H4 (cell line): ENCODE measurements around the gene TMEM238L. TPM values are rescaled to one million over a fixed set of nuclear protein-coding genes. Genes with fewer than 3 reads are reported as not detected.

Experiments used
- DNase-seq: peaks from one replicate; pipeline ENCODE4 v3.0.0-alpha.2; 2015; ENCODE audit warnings: low spot score
- total RNA-seq: library from RNA; depleted of rRNA; stranded (reverse); fragments of >200 nt; shearing (Covaris generic); gene quantifications from 2 replicates; pipeline ENCODE4 v1.2.3, GENCODE V29; 2014

The TMEM238L gene
- total RNA-seq, 1 experiment from 2014 or later, result not detected

DNA sequence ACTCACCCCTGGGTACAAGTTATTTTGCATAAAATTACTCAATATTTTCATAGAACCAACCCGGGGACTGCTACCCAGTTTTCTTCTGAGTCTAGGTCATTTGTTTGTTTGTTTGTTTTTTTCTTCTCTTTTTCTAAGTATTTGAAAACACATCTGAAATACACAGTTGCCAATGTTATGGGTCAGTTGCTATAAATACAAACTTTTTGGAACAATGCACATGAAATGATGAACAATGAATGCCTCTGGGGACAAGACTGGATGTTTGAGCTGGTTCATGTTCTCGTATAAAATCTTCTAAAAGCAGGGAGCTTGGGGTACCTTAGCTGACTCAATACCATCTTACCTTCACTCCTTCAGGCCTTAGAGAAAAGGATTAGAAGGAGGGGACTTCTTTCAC, 30.5 kb downstream of the TMEM238L start:
- no peak for DNase-seq

- no peak for DNase-seq
Observed at GRCh38 chr17:10772425-10773380, 31.2 kb downstream of the TMEM238L start.

DNA sequence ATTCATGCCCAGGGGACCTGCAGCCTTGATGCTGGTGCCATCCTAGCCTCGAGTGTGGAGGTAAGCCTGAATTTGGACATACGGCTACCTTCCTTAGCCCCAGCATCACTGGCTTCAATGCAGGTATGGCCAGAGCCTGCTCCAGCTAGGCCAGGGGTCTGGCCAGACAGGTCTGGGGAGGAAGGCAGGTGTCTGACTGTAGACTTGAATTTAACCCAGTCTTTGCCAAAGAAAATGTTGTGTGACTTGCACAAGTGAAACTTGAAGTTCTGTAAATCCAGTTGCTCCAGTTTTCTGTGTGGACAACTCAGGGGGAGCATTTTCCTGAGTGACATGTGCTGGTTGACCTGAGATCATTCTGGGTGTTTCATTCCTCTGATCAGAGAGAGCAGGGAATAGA, 32.8 kb downstream of the TMEM238L start:
- DNase-seq, result no peak

DNA sequence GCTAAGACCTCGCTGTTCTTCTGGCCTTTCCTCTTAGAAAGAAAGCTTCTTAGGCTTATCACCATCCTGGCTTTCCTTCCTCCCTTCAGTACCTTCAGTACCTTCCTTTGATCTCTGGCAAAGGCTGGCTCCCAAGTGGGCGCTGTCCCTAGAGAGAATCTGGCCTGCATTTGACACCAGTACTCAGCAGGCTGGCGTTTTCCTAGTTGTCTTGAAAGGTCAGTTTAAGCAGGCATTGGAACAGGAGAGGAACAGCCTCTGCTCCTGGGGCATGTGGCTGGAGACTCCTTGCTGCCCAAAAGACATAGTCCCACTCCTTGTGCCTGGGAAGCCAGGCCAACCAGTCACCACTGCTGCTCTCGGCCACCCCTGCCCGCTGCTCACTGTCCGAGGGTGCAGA, 34.1 kb downstream of the TMEM238L start:
- no peak for DNase-seq

DNA sequence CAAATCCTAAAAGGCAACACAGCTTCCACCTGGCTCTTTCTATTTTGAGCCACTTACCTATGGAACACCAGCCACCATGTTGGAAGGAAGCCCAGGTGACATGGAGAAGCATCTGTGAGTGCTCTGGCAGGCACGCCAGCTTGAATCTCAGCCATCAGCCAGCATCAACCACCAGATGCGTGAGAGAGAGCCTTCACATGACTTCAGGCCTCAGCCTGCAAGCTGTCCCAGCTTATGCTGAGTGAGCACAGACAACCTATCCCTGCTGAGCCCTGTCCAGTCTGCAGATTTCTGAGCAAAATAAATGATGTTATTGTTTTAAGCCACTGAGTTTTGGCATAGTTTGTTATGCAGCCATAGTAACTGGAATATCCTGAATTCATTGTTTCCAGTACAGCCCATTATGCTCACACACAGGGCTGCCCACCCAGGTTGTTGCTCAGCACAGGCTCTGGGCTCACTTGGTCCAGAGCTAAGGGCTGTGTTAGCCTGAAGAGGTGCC, 35.1 kb downstream of the TMEM238L start:
- DNase-seq, result no peak

GRCh38 chr17:10767232-10767631, 36.7 kb downstream of the TMEM238L start:
- DNase-seq, result no peak

DNA sequence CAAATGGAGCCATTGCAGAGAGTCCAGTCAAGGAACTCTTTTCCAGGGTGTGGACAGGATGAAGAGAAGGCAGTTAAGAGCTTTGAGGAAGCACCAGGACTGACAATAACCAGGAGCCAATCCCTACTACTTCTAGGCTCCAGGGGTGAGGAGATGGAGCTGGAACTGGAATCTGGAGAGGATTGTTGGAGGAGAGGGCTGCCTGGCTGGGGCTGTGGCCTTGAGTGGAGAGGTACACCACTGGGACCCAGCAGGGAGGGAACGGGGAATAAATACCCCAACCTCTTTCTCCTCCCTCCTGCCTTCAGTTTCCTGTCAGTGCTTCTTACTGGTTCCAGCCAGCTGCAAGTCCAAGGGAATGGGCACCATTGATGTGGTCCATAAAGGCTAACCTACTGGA, 41.9 kb downstream of the TMEM238L start:
- DNase-seq, result no peak

- DNase-seq, result no peak
Observed at GRCh38 chr17:10761281-10761680, 42.6 kb downstream of the TMEM238L start.

GRCh38 chr17:10758062-10758461, 45.8 kb downstream of the TMEM238L start:
- no peak for DNase-seq

DNA sequence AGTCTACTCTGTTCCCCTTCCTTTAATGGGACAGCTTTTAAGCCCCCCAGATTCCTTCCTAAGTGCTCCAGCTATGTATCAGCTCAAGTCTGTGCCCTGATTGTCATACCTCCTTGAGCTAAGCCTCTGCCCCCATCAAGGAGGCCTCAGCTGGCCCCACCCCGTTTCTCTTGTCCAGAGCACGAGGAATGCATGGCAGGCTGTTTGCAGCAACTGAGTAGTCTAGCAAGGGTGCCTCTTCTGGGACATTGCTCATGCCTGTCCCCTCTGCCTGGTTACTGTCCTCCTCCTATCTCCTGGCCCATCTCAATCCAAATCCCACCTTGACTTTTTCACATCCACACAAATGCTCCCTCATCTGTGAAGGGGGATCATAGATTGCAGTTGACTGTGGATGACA, 46.3 kb downstream of the TMEM238L start:
- DNase-seq, result no peak

- no peak for DNase-seq
Observed at GRCh38 chr17:10757067-10757466, 46.8 kb downstream of the TMEM238L start.

DNA sequence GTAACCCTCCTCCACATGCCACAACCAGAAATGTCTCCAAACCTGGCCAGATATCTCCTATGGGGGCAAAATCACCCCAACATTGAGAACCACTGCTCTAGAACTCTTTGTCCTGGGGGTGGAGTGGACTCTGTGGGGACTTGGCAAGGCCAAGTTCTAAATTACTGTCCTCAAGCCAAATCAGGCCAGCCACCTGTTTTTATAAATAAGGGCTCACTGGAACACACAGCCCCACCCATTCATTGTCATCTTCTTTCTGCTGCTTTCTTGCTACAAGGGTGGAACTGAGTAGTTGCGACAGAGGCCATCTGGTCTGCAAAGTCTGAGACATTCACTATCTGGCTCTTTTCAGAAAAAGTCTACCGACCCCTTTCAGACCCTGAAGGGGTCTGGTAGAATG, 47.3 kb downstream of the TMEM238L start:
- DNase-seq, result no peak

DNA sequence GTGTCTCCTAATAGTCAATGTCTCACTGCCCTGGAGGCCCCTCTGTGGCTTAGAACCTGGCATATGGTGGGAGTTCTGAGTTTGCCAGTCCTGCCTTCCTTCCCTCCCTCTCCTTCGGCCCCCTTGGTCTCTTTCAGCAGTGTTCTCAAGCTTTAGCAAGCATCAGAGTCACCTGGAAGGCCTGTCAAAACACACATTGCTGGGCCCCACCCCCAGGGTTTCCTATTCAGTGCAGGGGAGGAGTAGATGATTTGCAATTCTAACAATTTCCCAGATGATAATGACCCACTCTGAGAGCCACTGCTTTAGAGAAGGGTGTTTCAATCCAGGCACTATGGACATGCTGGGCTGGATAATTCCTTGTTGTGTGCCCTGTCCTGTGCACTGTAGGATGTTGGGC, 47.7 kb downstream of the TMEM238L start:
- no peak for DNase-seq

DNA sequence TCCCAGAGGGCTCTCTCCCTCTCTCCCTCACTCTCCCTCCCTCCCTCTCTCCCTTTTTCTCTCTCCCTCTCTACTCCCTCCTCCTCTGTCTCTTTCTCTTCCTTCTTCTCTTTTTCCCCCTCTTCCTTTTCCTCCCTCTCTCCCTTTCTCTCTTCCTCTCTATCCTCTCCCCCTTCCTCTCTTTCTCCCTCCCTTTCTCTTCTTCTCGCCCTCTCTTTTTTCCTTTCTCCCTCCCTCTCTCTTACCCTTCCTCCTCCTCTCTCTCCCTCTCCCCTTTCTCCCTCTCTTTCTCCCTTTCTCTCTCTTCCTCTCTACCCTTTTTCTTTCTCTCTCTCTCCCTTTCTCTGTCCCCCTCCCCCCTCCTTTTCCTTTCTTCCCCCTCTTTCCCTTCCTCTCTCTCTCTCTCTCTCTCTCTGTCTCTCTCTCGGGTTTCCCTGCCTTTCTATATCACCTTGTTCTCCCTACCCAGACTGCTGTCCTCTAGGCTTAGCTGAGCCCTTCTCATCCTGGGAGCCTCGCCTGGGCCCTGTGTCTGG, 48.2 kb downstream of the TMEM238L start:
- no peak for DNase-seq

- DNase-seq, result no peak
Observed at GRCh38 chr17:10754861-10755591, 48.9 kb downstream of the TMEM238L start.

DNA sequence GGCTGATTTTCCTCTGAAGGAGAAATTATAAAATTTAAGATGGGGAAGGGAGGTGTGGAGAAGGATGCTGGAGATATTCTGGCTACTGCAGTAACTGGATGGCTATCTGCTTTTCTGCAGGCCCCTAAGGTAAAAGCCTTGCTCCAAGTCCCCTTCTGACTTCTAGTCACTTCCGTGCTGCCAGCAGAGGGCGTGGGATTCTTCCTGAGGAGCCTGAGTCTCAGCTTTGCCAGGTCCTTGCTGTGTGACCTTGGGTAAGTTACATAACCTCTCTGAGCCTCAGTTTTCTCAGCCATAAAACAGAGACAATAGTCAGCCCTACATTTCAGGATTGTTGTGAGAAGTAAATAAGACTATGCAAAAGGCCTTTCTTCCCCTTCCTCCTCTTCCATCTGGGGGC, 49.8 kb downstream of the TMEM238L start:
- DNase-seq, result peak; percentile 24

DNA sequence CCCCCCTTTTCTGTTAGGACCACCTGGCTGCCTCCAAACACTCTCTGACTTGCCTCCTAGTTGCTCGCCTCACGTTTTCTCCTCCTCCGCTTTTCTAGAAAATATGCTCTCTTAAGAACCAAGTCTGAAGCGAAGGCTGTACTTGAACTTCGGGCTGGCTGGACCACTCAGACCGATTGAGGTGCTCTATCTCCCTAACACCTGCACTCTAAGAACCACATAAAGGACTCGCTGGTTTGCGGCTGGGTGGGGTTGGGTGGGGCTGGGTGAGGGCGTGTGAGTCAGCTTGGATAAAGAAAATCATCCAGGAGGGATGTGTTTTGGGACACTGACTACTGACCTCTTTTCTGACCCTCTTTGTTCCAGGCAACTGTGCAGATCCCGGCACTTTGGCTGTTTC, 51.2 kb downstream of the TMEM238L start:
- DNase-seq, result no peak

DNA sequence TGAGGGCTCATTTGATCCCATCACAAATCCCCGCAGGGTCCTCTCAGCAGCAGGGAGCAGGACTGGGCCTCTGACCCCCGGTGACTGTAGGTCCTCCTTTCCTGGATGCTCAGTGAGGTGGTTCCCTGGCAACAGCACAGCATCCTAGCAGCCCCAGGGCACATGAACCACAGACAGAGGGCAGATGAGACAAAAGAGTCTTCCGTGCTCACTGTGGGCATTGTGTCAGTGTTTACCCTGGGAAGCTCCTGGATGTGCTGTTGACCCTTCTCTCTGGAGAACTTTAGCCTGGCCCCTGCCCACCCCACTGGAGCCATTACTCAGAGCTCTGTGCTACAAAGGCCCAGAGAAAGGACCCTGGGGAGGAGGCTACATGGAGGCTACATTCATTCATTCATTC, 52.3 kb downstream of the TMEM238L start:
- no peak for DNase-seq

DNA sequence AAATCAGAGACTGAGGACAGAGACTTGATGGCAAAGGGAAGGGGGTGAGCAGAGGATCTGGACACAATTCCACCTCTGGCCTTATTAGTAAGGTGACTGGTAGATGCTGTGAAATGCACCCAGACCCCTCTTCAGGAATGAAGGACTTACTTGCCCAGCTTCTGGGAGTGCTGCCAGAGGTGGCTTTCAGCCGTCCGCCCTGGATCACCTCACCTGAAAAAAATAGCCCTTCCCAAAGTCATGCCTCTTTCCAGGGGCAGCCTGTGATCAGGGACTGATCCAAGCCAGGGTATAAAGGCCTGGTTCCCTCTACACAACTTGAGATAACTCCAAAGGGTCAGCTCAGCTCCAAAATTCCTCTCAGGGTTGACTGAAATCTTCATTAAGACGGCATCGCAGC, 53.7 kb downstream of the TMEM238L start:
- no peak for DNase-seq

DNA sequence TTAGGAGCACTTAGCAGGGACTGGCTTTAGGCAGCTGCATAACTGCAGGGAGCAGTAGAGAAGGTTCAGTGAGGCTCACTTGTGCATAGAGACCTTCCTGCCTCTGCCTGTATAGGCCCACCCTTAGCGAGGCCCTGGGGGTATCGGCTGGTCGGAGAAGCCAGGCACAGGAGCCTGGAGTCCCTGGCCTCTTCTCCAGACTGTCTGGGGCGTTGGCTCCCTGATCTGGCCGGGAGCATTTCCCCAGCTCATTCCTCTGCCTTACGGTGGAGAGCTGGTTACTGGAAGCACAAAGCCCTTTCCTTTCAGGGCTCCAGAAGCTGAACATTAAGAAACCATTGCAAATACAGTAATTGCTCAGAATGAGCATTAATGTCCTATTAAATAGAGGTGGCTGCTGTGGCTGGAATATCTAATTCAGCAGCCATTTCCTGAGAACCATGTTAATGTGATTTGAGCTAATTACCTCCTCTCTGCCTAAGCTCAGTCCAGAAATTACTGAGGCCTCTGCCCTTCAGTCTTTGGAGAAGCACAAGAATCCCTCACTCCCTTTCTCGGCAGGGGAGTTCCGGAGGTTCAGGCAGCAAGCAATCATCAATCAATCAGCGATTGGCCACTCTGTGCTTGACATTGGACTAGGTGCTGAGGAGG, 55.2 kb downstream of the TMEM238L start:
- DNase-seq, result no peak

DNA sequence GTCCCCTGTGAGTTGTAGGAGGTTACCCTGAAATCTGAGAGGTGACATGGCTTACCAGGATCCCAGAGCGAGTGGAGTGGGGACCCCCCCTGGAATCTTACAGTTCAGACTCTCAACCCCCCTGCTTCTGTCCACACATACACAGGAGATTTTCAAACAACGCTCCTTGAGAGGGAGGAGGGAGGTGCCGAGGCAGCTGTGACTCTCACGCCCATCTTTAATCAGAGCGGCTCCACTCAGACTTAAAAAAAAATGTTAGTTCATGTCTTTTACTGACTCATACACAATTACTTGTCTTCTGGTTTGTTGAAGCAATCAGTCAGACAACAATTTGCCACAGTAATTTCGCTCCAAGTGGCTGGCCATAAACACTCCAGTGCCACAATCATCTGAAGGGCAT, 58.7 kb downstream of the TMEM238L start:
- peak; percentile 26 for DNase-seq
